NCI-H187 treated with DMSO at 0.1 percent for 48 hours (cell line): ENCODE results near the gene ZFR2.

ENCODE experiments used
- DNase-seq: peaks from one replicate; lab custom pipeline; 2025; lab: John Stamatoyannopoulos, UW

ZFR2 gene

DNA sequence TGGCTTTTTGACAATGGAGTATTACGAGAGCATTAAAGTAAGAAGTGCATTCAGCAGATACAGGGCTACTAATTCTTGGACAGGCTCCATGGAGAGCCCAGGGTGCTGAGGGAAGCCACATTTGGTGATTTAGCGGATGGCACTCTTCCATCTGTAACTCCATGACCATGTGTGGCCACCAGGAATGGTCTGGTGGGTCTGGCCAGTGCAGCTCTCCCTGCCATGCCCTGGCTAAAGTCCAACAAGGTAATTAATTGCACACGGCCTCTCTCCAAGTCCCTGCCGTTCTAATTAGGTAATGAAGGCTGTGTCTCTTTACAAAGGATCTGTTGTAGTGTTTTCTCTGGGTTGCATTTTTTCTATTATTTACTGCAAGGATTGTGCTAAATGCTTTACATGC, 4.3 kb upstream of the ZFR2 start:
- no peak for DNase-seq

GRCh38 chr19:3867971-3868769, 668 bp downstream of the ZFR2 start:
- DNase-seq = no peak

DNA sequence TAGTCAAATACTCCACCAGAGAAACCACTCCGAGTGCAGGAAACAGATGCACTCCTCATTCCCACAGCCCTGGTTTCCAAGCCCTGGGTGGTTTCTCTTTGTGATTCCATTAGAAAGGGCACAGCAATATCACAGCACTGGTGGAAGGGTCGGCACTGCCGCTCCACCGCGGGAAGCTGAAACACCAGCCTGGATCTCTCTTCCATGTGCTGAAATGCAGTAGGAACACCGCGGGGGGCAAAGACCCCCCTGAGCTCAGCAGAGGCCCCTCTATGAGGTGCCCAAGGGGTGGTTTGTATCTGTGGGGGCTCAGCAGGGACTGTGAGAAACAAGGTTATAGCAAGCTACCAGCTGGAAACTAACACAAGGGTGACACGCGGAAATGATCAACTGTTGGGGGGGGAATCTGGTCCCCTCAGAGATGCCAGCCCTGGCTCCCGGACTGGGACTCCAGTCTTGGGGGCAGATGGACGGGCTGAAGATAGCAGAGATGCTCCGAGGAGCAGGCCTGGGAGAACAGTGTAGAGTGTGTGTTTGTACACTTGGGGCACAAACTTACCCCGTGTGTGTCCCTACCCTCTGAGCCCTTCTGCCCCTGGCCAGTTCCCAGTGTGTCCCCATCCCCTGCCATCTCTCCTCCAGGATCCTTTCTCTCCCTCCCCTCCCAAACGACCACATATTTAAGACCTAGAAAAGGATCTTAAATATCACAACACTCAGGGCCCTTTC, 1.8 kb downstream of the ZFR2 start:
- no peak for DNase-seq

DNA sequence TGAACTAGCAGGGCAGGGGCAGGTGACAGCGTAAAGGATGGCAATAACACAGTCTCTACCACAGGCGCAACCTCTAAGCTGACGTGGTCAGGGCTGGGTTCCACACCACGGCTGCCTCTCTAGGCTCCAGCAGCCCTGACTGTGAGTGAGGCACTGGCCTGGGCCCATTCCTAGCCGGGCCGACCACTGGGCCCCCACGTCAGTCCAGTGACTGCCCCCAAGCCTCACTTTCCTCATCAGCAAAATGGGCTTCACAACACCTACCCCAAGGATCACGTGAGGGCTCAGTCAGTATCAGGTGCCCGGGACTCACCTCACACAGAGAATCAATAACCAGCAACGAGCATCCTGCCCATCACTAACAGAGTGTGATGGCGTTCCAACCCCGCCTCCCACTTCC, 5.2 kb downstream of the ZFR2 start:
- no peak for DNase-seq

DNA sequence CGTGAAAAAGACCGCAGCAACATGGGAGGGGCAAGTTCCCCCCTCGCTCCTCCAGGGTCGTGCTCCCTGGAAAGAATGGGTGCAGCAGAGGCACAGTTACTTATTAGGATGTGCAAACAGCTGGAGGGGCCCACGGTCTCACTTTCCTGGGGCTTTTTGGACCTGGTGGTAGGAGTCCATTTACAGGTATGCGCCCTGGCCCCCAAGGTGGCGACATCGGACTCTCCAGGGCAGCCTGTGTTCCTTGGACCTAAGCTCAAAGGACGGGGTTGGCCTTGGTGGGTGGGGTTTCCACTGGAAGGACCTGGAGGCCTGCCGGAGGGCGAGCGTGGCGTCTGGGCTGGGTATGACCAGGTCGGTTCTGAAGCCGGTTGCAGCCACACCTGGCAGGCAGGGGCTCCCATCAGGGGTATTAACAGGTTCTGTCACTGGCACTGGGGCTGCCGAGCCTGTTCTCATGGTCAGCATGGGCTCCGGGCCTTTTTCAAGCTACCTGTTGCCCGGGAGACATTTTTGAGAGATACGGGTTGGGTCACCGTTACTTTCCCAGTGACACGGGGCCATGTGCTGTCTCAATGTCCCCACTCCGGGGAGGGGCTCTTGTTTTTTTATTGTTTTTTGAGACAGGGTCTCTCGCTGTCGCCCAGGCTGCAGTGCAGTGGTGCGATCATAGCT, 5.9 kb downstream of the ZFR2 start:
- no peak for DNase-seq

DNA sequence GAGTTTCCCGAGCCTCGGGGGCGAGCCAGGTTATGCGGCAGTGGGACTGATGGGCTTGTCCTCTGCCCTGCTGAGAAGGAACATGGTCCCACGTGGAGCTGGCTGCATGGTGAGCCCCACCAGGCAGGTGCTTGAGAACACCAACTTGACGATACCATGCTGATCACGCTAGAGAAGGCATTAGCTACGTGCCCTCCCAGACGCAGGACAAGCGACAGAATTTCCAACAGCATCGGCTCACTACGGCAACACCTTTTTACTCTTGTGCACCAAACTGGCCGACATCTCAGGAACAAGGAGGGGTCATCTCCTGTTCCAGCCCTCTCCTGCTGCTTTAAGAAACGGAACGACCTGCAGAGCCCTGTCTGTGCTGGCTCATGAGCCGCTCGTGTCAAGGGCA, 8.3 kb downstream of the ZFR2 start:
- DNase-seq = no peak

- no peak for DNase-seq
These were observed 11.3 kb downstream of the ZFR2 start for GRCh38 chr19:3857449-3858003.

DNA sequence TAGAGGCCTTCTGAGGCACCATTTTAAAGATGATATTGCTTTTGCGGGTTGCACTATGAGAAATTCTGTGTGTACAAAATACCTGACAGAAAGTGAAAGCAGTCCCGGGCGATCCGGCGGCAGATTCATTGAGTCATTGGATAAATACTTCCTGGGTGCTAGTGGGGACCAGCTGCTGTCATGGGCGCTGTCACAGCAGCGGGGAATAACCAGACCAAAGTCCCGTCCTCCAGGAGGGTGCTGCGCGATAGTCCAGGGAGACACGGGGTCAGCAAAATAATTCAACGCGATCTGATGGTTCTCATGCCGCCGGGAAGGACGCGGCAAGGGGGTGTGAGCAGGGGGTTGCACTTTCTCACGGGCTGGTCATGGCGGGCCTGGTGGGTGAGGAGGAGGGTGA, 13.5 kb downstream of the ZFR2 start:
- DNase-seq = no peak

DNA sequence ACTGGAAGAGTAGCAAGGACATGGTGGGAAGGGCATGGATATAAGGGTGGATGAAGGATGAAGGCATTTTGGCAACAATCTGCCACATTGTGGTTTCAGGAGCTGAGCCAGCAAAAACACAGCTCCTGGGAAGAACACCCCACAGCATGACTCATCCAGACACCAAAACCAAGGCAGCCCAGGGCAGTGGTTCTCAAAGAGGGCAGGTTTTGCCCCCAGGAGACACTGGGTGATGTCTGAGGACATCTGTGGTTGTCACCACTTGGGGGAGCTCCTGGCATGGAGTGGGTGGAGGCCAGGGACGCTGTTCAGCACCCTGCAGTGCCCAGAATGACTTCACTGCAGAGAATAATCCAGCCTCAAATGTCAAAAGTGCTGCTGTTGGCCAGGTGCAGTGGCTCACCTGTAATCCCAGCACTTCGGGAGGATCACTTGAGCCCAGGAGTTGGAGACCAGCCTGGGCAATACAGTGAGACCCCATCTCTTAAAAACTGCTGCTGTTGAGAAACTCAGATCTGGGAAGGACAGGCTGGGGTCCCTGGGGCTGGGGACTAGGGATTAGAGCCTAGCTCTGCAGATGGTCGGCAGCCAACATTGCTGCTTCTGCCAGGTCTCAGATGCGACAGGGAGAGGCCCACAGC, 16.1 kb downstream of the ZFR2 start:
- DNase-seq = no peak

- no peak for DNase-seq
These were observed 16.7 kb downstream of the ZFR2 start for GRCh38 chr19:3852177-3852511.

DNA sequence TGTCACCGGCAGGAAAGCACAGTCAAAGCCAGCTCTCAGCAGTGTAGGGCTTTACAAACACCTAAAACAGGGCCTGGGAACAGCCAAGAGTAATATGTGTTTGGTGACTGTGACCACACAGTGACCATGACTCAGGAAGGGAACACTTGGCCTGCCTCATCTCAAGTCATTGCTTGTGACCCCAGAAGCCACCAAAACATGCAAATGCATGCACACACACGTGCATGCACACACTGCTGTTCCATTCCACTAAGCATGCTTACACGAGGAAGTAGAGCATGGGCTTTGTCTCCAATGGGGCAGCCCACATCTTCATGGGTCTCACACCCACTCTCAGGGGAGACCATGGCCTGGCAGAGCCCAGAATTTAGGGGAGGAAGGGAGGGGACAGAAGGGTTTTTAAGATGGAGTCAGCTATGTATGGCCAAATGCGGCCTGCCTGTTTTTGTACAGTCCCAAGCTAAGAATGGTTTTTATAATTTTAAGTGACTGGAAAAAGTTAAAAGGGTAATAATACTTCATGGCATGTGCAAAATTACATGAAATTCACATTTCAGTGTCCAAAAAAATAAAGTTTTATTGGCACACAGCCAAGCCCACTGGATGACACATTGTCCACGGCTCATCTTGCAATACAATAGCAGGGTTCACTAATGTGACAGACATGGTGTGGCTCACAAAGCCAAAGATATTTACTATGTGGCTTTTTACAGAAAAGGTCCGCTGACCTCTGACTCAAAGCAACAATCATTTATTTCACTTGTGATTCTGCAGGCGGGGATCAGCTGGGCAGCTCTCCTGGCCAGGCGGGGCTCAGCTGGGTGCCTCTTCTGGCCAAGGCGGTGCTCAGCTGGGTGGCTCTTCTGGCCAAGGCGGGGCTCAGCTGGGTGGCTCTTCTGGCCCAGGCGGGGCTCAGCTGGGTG, 17.3 kb downstream of the ZFR2 start:
- DNase-seq = no peak

- no peak for DNase-seq
These were observed 18.4 kb downstream of the ZFR2 start for GRCh38 chr19:3850320-3850972.

DNA sequence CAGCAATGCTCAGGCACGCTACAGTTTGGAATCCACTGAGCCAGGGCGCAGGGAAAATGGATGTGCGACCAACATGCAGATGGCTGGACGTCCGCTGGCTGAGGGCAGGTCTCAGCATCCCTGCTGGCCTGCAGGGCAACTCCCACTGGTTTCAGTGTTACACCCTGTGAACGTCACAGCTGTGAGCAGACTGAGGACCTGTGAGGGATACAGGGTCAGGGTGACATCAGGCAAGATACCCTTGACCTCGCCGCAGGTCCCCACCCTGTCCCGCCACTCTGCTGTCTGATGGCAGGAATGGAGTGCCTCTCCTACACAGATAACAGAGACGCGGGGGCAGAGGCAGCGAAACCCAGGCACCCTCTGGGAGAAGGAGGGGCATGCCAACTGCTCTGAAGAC, 19.1 kb downstream of the ZFR2 start:
- DNase-seq = no peak

- DNase-seq = no peak
These were observed 19.7 kb downstream of the ZFR2 start for GRCh38 chr19:3849092-3849491.

DNA sequence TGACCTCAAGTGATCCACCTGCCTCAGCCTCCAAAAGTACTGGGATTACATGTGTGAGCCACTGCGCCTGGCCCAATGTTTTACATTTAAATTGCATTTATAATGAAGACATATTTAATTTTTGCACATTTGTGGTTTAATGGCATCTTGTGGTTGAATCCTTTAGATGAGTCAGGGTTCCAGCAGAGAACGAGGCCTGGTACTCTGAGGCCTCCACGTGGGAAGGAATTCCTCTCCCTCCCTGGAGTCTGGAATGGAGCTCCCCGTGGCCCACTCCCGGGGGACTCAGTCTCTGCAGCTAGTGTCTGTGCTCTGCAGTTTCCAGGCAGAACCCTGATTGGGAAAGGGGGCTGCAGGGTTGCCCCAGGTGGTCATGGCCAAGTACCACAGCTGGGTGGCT, 24.2 kb downstream of the ZFR2 start:
- DNase-seq = no peak

- DNase-seq = no peak
These were observed 25.9 kb downstream of the ZFR2 start for GRCh38 chr19:3842948-3843347.

GRCh38 chr19:3840804-3841203, 28.0 kb downstream of the ZFR2 start:
- DNase-seq = no peak

GRCh38 chr19:3839941-3840340, 28.9 kb downstream of the ZFR2 start:
- DNase-seq = no peak

DNA sequence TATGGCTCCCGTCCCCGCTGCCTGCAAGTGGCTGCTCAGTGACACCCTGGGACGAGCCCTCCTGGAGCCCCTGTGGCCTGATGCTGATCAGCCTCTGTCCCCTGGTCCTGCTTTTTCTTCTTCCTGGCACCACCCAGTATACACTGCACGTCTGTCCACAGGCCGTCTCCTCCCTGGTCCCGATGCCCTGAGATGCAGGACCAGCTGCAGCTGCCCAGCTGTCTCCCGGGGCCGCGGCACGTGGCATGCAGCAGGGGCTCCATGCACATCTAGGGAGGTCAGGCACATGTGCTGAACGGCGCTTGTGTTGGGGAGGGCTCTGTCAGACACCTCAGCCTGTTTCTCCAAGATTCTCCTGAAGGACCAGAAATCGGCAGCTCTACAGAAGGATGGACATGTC, 30.2 kb downstream of the ZFR2 start:
- no peak for DNase-seq

DNA sequence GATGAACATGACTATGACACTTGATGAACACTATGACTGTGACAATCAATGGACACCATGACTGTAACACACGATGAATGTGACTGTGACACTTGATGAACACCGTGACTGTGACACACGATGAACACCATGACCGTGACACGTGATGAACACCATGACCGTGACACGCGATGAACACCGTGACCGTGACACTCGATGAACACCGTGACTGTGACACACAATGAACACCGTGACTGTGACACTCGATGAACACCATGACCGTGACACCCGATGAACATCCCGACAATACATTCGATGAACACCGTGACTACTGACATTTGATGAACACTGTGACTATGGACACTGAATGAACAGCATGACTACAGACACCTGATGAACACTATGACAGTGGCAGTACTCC, 30.9 kb downstream of the ZFR2 start:
- DNase-seq = no peak

- DNase-seq = no peak
These were observed 31.5 kb downstream of the ZFR2 start for GRCh38 chr19:3837332-3837731.
